NCI-H2196 (cell line): ENCODE measurements around the gene SMIM10L2A.
A peak's percentile ranks its signal among the peaks of the same experiment; 100 is the strongest.
"Not testable (repeated sequence)": the region's sequence is repeated elsewhere in the genome, so short reads cannot be mapped to it uniquely, and the experiment has no call there.

Source experiments
- DNase-seq: peaks from one replicate; lab custom pipeline; 2025; ENCODE audit not compliant: unreplicated experiment; lab: John Stamatoyannopoulos, UW

The SMIM10L2A gene

GRCh38 chrX:135421932-135422809 lies at the start of gene SMIM10L2A:
SMIM10L2A (plus strand) TSS chrX:135421944; CDS start chrX:135422132, 188 bp downstream.
- no peak for DNase-seq

GRCh38 chrX:135373357-135373756 lies 48.4 kb upstream of the SMIM10L2A start:
- no peak for DNase-seq

GRCh38 chrX:135382260-135382659 lies 39.5 kb upstream of the SMIM10L2A start:
- DNase-seq = no peak

GRCh38 chrX:135383249-135383648 lies 38.5 kb upstream of the SMIM10L2A start:
- DNase-seq = no peak

GRCh38 chrX:135384161-135384836 lies 37.4 kb upstream of the SMIM10L2A start:
- no peak for DNase-seq

GRCh38 chrX:135388841-135389240 lies 32.9 kb upstream of the SMIM10L2A start:
- DNase-seq = no peak

- DNase-seq = no peak
These were observed 32.5 kb upstream of the SMIM10L2A start for GRCh38 chrX:135389243-135389642.

- no peak for DNase-seq
These were observed 32.0 kb upstream of the SMIM10L2A start for GRCh38 chrX:135389717-135390116.

- DNase-seq = no peak
These were observed 30.0 kb upstream of the SMIM10L2A start for GRCh38 chrX:135391734-135392133.

GRCh38 chrX:135393051-135393450 lies 28.7 kb upstream of the SMIM10L2A start:
- DNase-seq = no peak

GRCh38 chrX:135395064-135395463 lies 26.7 kb upstream of the SMIM10L2A start:
- DNase-seq = no peak

GRCh38 chrX:135396109-135396508 lies 25.6 kb upstream of the SMIM10L2A start:
- peak; percentile 15 for DNase-seq

GRCh38 chrX:135396566-135396965 lies 25.2 kb upstream of the SMIM10L2A start:
- no peak for DNase-seq

GRCh38 chrX:135397652-135398051 lies 24.1 kb upstream of the SMIM10L2A start:
- no peak for DNase-seq

- DNase-seq = no peak
These were observed 18.4 kb upstream of the SMIM10L2A start for GRCh38 chrX:135403374-135403773.

GRCh38 chrX:135406428-135406827 lies 15.3 kb upstream of the SMIM10L2A start:
- not testable (repeated sequence) for DNase-seq

GRCh38 chrX:135408794-135409193 lies 12.9 kb upstream of the SMIM10L2A start:
- DNase-seq = no peak

GRCh38 chrX:135410861-135411627 lies 10.7 kb upstream of the SMIM10L2A start:
- no peak for DNase-seq

GRCh38 chrX:135411893-135412292 lies 9.9 kb upstream of the SMIM10L2A start:
- DNase-seq = no peak

- no peak for DNase-seq
These were observed 5.2 kb upstream of the SMIM10L2A start for GRCh38 chrX:135416546-135416945.

- DNase-seq = no peak
These were observed 913 bp upstream of the SMIM10L2A start for GRCh38 chrX:135420831-135421230.
